ENCODE measurements around the gene CD69.

The CD69 gene

DNA sequence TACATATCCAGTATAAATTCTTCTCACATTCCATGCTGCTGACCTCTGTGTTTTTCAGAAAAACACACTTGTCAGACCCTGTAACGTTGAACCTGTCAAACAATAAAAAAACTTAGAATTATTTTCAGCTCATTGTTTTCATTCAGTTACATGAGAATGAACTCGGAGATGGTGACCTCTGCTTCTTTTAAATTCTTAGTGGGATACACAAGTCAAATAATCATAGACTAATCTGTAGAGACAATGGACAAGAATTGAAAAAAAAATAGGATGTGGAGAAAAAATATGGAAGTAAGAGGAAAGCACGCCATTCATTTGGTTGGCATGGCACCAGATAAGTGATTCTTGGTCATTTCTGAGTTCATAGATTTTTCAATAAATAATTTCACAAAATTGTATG, 7.2 kb downstream of the CD69 start:
- TF ChIP-seq RARB (CRISPR knock-in tag; IDR thresholded peaks at IDR 0.05) (no peak), OSR1 (CRISPR knock-in tag; IDR thresholded peaks at IDR 0.05) (no peak), ZNF70 (CRISPR knock-in tag; IDR thresholded peaks at IDR 0.05) (no peak), ZFP3 (CRISPR knock-in tag; IDR thresholded peaks at IDR 0.05) (no peak), PPARA (CRISPR knock-in tag; IDR thresholded peaks at IDR 0.05; ENCODE audit: borderline replicate concordance) (no peak), SNAI2 (CRISPR knock-in tag; IDR thresholded peaks at IDR 0.05) (no peak)
- TF ChIP-seq, protein P1, sequence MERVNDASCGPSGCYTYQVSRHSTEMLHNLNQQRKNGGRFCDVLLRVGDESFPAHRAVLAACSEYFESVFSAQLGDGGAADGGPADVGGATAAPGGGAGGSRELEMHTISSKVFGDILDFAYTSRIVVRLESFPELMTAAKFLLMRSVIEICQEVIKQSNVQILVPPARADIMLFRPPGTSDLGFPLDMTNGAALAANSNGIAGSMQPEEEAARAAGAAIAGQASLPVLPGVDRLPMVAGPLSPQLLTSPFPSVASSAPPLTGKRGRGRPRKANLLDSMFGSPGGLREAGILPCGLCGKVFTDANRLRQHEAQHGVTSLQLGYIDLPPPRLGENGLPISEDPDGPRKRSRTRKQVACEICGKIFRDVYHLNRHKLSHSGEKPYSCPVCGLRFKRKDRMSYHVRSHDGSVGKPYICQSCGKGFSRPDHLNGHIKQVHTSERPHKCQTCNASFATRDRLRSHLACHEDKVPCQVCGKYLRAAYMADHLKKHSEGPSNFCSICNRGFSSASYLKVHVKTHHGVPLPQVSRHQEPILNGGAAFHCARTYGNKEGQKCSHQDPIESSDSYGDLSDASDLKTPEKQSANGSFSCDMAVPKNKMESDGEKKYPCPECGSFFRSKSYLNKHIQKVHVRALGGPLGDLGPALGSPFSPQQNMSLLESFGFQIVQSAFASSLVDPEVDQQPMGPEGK (CRISPR knock-in tag; IDR thresholded peaks at IDR 0.05; ENCODE audit: borderline replicate concordance), result no peak
- TF ChIP-seq, protein P2, sequence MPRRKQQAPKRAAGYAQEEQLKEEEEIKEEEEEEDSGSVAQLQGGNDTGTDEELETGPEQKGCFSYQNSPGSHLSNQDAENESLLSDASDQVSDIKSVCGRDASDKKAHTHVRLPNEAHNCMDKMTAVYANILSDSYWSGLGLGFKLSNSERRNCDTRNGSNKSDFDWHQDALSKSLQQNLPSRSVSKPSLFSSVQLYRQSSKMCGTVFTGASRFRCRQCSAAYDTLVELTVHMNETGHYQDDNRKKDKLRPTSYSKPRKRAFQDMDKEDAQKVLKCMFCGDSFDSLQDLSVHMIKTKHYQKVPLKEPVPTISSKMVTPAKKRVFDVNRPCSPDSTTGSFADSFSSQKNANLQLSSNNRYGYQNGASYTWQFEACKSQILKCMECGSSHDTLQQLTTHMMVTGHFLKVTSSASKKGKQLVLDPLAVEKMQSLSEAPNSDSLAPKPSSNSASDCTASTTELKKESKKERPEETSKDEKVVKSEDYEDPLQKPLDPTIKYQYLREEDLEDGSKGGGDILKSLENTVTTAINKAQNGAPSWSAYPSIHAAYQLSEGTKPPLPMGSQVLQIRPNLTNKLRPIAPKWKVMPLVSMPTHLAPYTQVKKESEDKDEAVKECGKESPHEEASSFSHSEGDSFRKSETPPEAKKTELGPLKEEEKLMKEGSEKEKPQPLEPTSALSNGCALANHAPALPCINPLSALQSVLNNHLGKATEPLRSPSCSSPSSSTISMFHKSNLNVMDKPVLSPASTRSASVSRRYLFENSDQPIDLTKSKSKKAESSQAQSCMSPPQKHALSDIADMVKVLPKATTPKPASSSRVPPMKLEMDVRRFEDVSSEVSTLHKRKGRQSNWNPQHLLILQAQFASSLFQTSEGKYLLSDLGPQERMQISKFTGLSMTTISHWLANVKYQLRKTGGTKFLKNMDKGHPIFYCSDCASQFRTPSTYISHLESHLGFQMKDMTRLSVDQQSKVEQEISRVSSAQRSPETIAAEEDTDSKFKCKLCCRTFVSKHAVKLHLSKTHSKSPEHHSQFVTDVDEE (CRISPR knock-in tag; IDR thresholded peaks at IDR 0.05), result no peak
- TF ChIP-seq, protein P3, sequence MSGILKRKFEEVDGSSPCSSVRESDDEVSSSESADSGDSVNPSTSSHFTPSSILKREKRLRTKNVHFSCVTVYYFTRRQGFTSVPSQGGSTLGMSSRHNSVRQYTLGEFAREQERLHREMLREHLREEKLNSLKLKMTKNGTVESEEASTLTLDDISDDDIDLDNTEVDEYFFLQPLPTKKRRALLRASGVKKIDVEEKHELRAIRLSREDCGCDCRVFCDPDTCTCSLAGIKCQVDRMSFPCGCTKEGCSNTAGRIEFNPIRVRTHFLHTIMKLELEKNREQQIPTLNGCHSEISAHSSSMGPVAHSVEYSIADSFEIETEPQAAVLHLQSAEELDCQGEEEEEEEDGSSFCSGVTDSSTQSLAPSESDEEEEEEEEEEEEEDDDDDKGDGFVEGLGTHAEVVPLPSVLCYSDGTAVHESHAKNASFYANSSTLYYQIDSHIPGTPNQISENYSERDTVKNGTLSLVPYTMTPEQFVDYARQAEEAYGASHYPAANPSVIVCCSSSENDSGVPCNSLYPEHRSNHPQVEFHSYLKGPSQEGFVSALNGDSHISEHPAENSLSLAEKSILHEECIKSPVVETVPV (CRISPR knock-in tag; IDR thresholded peaks at IDR 0.05), result no peak
- no peak for ATAC-seq

DNA sequence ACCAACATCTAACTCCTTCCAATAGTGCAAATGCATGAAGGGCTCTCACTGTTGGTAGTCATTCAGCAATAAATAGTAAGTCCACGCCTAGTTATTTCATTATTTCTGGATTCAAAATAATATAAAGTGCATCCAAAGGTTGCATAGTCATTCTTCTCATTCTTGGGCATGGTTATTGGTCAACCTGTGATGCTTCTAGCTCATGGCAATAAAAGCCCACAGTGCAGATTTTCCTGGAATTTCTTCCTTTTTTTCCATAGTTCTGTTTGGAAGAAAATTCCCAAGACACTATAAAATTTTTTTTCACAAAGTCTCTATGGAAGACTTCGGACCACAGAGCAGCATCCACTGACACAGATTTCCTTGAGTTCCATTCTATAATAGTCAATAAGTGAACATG, 7.6 kb downstream of the CD69 start:
- TF ChIP-seq ZFP30 (CRISPR knock-in tag; IDR thresholded peaks at IDR 0.05) (no peak), TCF4 (CRISPR knock-in tag; IDR thresholded peaks at IDR 0.05; ENCODE audit: borderline replicate concordance) (no peak), BACH2 (CRISPR knock-in tag; IDR thresholded peaks at IDR 0.05; ENCODE audit: borderline replicate concordance) (no peak), ZFP3 (CRISPR knock-in tag; IDR thresholded peaks at IDR 0.05) (no peak), ESRRG (CRISPR knock-in tag; IDR thresholded peaks at IDR 0.05) (no peak), GLIS3 (CRISPR knock-in tag; IDR thresholded peaks at IDR 0.05) (no peak), SNAI2 (CRISPR knock-in tag; IDR thresholded peaks at IDR 0.05) (no peak), RARB (CRISPR knock-in tag; IDR thresholded peaks at IDR 0.05) (no peak), PPARA (CRISPR knock-in tag; IDR thresholded peaks at IDR 0.05; ENCODE audit: borderline replicate concordance) (no peak), OSR1 (CRISPR knock-in tag; IDR thresholded peaks at IDR 0.05) (no peak)
- TF ChIP-seq, protein P4, sequence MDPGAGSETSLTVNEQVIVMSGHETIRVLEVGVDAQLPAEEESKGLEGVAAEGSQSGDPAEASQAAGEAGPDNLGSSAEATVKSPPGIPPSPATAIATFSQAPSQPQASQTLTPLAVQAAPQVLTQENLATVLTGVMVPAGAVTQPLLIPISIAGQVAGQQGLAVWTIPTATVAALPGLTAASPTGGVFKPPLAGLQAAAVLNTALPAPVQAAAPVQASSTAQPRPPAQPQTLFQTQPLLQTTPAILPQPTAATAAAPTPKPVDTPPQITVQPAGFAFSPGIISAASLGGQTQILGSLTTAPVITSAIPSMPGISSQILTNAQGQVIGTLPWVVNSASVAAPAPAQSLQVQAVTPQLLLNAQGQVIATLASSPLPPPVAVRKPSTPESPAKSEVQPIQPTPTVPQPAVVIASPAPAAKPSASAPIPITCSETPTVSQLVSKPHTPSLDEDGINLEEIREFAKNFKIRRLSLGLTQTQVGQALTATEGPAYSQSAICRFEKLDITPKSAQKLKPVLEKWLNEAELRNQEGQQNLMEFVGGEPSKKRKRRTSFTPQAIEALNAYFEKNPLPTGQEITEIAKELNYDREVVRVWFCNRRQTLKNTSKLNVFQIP (CRISPR knock-in tag; IDR thresholded peaks at IDR 0.05; ENCODE audit: borderline replicate concordance, low read depth), result no peak
- TF ChIP-seq, protein P2 (CRISPR knock-in tag; IDR thresholded peaks at IDR 0.05), result no peak
- TF ChIP-seq, protein P3 (CRISPR knock-in tag; IDR thresholded peaks at IDR 0.05), result no peak
- TF ChIP-seq, protein P5, sequence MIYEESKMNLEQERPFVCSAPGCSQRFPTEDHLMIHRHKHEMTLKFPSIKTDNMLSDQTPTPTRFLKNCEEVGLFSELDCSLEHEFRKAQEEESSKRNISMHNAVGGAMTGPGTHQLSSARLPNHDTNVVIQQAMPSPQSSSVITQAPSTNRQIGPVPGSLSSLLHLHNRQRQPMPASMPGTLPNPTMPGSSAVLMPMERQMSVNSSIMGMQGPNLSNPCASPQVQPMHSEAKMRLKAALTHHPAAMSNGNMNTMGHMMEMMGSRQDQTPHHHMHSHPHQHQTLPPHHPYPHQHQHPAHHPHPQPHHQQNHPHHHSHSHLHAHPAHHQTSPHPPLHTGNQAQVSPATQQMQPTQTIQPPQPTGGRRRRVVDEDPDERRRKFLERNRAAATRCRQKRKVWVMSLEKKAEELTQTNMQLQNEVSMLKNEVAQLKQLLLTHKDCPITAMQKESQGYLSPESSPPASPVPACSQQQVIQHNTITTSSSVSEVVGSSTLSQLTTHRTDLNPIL (CRISPR knock-in tag; IDR thresholded peaks at IDR 0.05; ENCODE audit: low read depth), result no peak
- no peak for ATAC-seq

All from SK-N-SH treated with all-trans-retinoic acid at 6 μM for 48 hours (cell line).